Thyroid gland (tissue), 4 donors: Measurements from ENCODE around the gene TOB2.
A peak's percentile ranks its signal among the peaks of the same experiment; 100 is the strongest.

Experiments
- CTCF ChIP-seq, 6 experiments: fragments of 200-600 bp in 3 of 6; fragments of 450-650 bp in 3 of 6; sonication (generic) in 3 of 6; IDR thresholded peaks; one replicate each; pipeline ENCODE4 v1.5.1; 2016 to 2019; ENCODE audit warnings: antibody characterized with exemption in 6 of 6, mild to moderate bottlenecking in 2 of 6, inconsistent platforms in 1 of 6, moderate library complexity in 1 of 6
- POLR2A ChIP-seq, 2 donors: fragments of 450-650 bp; IDR thresholded peaks; one replicate each; pipeline ENCODE4 v1.6.1; 2017; ENCODE audit warnings: antibody characterized with exemption in 2 of 2, mild to moderate bottlenecking in 2 of 2, moderate library complexity in 1 of 2

- TF ChIP-seq CTCF (IDR thresholded peaks at IDR 0.05) (peak in 1 of 6 experiments; percentile 11), POLR2A (IDR thresholded peaks at IDR 0.05) (peak; percentile 97 to 100)
Observed at GRCh38 chr22:41446639-41447434, at the start of gene TOB2.
